Ishikawa (cell line): ENCODE measurements around the gene ROR1.

Experiments
- CEBPB ChIP-seq: IDR thresholded peaks from 2 replicates; pipeline ENCODE4 v1.6.1; 2012
- RAD21 ChIP-seq: IDR thresholded peaks from 2 replicates; pipeline ENCODE4 v1.6.1; 2012; ENCODE audit warnings: low read depth
- TAF1 ChIP-seq: IDR thresholded peaks from 2 replicates; pipeline ENCODE4 v1.6.1; 2012; ENCODE audit warnings: low read depth, mild to moderate bottlenecking
- TEAD4 ChIP-seq: IDR thresholded peaks from 2 replicates; pipeline ENCODE4 v1.6.1; 2012

DNA sequence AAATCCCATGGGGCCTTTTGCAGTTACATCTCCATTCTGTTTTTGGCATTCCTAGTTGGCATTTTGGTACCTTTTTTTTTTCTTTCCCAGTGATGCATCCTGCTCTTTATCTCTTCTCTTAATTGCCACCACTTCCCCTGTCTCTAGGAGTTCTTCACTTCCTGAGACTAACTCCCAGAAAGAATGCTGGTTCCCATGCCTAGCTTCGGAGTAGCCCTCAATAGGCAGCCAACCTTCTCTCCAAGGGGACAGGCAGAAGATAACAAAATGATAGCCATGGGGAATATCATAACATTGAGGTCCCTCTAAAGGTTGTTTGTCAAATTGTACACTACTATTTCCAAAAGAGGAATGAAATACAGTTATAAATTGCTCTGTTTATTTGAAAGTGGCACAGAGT is 279.0 kb downstream of the ROR1 start:
- no peak for TF ChIP-seq RAD21
- no peak for TF ChIP-seq CEBPB
- no peak for TF ChIP-seq TAF1
- TF ChIP-seq TEAD4, result no peak
